SKM-1 (cell line): ENCODE measurements around the gene RASGRF1.

ENCODE experiments used
- DNase-seq: peaks from one replicate; lab custom pipeline; 2025; ENCODE audit not compliant: unreplicated experiment; lab: John Stamatoyannopoulos, UW

RASGRF1 gene

DNA sequence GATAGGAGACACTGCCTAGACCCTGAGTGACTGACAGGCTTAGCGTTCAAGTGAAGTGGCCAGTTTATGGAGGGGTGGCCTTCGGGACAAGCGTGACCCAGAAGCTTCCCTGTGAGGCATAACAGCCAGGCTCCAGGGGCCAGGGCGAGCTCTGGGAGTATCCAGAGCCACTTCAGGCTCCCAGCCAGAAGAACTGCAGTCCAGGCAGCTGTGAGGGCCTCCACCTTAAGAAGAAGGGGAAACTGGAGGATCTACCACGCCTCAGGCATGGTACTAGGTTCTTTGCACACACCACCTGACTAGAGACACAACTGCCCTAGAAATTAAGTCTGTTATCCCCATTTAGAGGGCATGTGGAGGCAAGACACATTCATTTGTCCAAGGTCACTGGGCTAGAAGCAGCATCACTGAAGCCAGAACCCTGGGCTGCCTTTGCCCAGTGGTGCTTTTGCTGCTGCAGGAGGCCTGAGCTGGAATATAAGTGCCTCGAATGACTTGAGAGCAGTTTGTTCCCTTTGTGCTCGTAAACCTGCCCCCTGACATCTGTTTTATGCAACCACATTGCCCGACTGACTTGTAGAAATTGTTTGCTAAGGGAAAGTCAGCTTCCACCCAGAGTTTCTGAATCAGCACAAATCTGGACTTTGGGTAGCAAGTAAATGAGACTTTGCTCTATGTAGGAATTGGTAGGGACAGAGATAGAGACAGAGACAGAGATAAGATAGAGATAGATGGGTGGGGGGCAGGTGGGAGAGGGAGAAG is 23.3 kb downstream of the RASGRF1 start:
- no peak for DNase-seq

GRCh38 chr15:79066391-79067071 is 24.0 kb downstream of the RASGRF1 start:
- no peak for DNase-seq

GRCh38 chr15:79065706-79066376 is 24.7 kb downstream of the RASGRF1 start:
- DNase-seq = no peak

- DNase-seq = no peak
These were observed 25.2 kb downstream of the RASGRF1 start for GRCh38 chr15:79065361-79065705.

- DNase-seq = no peak
These were observed 26.1 kb downstream of the RASGRF1 start for GRCh38 chr15:79064496-79064895.

- no peak for DNase-seq
These were observed 30.4 kb downstream of the RASGRF1 start for GRCh38 chr15:79060175-79060574.

GRCh38 chr15:79059081-79059572 is 31.5 kb downstream of the RASGRF1 start:
- no peak for DNase-seq

GRCh38 chr15:79058260-79058850 is 32.2 kb downstream of the RASGRF1 start:
- DNase-seq = no peak

GRCh38 chr15:79057050-79057449 is 33.5 kb downstream of the RASGRF1 start:
- no peak for DNase-seq

- DNase-seq = no peak
These were observed 36.2 kb downstream of the RASGRF1 start for GRCh38 chr15:79054350-79054749.

DNA sequence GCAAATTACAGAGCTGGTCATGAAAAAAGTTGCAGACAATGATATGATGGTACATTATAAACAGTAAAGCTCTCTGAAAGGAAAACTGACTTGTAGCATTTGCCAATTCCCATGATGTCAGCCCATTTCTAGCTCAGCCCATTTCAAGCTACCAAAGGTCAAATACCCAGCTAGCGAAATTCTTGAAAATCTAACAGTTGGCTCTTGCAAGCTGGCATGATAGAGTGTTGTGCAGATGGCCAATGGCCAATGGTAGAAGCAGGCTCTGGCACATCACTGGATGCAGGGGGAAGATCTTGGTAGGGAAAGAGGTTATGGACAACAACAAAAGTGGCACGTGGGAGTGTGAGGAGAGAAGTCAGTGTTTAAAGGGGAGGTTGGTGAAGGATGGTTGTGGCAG is 36.7 kb downstream of the RASGRF1 start:
- no peak for DNase-seq

DNA sequence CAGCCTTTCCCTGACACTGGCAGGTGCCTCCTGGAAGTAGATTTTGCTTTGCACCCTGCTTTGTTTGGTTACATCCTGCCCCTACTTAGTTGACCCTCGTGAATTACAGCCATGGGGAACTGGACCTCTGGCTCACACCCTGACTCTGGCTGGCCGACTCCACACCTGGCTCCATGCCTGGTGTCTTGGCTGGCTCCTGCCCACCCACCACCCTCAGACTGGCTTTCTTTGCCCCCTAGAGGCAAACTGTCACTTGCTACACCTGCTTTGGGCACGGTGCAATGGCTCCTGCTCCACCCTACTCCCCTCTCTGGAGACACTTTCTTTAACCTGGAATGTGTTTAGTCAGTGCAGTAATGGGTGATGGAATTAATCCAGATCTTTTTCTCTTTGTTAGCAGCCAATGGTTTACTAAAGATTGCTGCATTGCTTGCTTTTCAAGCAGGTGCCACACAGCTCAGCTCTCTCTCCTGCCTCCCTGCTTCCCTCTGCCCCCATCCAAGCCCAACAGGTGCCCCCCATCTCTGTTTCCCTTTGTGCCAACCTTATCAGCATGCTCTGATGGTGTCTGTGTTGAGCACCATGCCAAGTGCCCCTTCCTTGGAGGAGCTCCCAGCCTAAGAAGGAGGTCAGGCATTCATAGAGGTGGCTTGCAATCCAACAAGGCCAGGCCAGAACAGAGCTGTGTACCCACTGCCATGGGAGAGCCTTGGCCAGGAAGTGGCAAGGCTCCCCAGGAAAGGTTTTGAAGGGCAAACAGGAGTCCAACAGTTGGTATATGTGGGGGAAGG is 38.4 kb downstream of the RASGRF1 start:
- no peak for DNase-seq

- DNase-seq = no peak
These were observed 39.6 kb downstream of the RASGRF1 start for GRCh38 chr15:79051029-79051428.

DNA sequence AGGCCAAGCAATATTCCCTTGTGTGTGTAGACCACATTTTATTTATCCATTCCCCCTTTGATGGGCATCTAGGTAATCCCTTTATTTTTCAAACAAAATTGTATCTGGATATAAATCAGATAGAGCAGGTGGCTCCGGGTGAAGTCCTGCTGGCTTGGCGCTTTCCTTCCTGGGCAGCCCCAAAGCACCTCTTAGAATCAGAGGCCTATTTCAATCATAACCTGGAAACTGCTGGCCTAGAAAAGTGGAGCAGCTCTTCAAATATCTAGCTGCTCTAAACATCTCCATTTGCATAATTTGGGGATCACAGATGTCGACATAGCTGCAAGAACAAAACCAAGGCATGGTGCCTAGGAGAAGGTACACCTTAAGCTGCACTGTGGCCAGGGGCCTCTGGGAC is 40.2 kb downstream of the RASGRF1 start:
- no peak for DNase-seq

DNA sequence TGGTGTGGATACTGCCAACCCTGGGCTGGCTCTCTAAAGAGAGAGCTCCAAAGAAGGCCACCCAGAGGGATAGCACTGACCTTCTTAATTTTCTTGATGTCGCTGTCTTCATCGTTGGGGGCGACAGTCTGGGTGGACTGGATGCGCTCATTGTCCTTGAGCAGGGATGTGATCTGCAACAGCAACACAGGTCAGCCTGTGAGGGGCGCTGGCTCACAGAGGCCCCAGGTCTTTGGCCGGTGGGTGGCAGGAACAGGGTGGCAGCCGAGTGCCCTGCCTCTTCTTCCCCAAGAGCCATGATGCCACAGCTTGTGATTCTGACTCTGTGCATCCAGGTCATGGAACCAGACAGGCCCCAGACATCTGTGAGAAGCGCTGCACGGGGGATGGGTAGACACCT is 41.2 kb downstream of the RASGRF1 start:
- no peak for DNase-seq

DNA sequence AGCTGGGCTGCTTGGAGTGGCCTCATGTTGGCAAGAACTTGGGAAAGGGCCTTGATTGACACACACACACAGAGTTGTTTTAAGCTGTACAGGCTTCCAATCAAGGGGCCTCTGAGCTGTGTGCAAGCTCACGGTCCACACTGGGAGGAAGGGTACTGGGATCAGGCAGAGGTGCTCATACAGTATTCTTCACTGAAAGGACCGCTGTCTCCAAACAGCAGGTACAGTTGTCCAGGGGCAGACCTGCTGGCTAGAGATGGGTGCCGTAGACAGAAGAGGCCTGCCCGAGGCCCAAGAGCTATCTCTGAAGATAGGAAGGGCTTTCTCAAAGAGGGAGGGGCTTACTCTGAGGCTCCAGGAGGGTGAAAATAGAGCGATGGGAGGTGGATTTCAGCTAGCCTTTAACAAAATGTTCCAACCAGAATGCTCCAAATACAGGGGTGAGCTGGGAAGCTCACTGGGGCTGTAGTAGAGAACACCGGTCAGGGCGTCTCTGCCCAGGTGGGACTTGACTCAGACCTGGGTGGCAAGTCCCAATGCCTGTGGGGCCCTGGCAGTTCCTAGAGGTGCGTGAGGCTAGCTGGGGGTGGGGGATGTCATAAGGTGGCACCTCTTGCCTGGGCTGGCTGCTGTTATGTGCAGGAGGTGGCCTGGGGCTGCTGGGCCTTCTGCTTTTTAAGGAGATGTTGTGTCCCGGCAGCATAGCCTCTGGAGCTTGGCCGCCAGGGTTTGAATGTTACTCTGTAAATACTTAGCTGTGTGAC is 42.7 kb downstream of the RASGRF1 start:
- DNase-seq = no peak

GRCh38 chr15:79046691-79047404 is 43.7 kb downstream of the RASGRF1 start:
- DNase-seq = no peak

DNA sequence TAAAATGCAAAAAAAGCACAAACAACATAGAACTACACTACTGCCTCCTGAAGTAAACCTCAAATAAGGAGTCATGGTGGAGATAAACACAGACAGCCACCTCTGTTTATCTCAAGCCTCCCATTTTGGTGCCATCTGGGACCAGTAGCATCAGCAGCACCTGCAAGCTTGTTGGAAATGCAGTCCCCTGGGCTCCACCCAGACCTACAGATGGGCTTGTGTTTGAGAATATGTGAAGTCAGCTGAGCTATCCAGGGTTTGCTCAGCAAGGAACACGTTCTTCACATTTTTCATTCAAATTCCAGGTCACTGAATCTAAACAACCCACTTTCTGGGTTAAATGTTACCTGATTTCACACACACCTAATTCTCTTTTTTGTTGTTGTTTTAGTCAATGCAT is 45.5 kb downstream of the RASGRF1 start:
- no peak for DNase-seq

DNA sequence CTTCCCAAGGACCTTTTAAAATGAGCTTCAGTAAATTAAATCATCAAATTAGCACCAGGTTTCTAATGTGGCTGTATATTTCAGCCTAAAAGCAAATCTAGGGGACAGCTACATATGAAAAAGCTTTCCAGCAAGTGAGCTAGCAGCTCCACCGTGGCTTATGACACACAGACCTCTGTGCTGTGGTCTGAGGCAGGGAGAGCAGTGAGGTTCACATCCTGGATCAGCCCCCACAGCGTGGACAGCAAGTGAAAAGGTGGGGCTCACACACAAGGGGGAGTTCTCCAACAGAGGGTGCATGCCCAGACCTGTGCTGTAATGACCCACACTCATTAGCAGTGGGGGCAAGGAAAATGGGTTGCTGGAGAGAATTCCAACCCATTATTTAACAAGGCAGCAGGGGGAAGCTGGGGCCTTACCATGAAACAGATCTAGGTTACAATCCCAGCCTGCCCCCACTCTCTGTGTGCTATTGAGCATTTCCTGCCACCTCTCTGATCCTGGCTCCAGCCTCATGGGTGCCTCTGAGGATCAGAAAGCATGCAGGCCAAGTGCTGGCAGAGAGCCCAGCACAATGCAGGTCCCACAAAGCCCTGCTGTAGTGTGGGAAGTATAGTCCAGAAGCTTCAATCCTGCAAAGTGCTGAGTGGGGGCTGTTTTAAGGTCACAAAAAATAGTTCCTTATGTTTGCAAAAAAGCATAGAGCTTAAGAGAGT is 48.2 kb downstream of the RASGRF1 start:
- no peak for DNase-seq
